ENCODE results near the gene OPRL1.
"Not testable (repeated sequence)": the region's sequence is repeated elsewhere in the genome, so short reads cannot be mapped to it uniquely, and the experiment has no call there.

Gene OPRL1

DNA sequence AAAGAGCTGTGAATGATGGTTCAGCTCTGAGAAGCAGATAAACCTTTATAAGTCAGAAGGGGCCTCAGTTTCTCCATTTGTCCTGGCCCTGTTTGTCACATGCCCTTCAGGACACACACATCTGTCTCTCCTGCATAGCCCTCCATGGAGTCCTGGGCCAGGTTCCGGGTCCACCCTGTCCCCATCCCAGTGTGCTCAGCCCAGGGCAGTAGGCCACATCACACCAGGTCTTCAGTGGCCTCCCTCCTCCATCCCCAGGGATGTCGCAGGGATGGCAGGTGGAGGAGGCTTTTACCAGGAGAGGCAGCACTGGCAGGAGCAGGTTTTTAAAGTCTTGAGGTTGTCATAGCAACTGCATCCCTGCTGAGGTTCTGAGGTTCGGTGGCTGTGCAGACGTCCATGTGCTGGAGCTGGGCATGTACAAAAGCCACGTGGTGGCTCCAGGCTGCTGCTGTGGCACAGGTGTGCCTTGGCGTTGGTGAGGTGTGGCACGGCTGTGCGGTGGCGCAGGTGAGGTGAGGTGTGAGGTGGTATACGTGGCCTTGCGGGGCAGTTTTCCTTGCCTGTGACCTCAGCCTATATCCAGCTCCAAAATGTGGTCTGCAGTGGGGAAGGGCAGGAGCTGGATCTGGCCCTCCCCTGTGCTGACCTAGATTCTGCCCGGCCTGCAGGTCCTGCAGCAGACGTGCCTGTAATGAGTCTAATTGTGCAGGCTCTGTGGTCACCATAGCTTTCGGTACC lies 35.5 kb downstream of the OPRL1 start:
- DNase-seq (ENCODE audit: low read depth), result no peak

DNA sequence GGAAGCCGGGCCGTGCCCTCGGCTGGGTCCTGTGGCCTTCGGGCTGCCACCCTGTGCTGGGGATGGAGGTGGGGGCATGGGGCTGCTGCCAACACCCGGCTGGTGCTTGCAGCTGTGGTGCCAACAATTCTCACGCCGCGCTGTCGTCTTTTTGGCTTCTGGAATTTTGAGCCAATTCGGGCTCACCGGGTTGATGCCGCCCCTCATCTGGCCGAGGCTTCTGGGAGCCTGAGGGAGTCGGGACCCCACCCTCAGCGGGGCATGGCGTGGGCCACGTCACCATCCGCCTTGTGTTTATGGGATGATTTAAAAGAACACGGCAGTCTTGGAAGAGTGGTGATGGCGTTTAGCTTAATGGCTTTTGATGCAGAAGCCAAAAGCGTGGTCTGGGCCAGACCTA lies 36.1 kb downstream of the OPRL1 start:
- no peak for DNase-seq (ENCODE audit: low read depth)

DNA sequence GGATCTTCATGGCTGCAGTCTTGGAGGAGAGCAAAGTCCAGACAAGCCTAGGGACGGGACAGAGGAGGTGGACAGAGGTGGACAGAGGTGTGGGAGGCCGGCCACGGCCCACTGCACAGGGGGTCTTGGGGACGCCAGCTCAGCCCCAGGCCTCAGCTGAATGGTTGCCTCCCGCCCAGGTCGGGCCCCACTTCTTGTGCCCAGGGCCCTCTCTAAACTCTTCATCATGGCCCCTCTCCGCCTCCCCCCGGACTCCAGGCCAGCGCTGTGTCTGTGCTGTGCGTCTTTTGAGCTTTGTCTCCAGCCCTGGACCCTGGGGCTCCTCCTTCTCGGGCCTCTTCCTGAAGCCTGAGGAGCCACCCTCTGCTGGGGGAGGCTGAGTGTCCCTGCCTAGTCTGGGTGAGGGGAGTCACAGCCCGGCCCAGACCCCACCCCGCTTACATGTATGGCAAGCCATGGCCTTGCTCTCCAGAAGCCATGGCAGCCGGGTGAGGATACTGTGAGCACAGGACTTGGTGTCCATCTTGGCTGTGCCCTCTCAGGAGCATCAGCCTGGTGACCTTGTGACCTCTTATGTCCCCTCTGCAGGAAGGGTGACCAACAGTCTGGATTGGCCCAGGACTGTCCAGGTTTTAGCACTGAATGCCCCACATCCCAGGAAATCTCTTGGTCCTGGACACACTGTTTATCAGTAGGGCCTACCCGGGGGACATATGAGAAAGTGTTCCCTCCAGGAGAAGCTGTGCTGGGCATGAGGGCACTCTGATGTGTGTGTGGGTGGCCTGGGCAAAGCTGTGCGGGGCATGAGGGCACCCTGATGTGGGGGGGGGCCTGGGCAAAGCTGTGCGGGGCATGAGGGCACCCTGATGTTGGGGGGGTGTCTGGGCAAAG lies 36.9 kb downstream of the OPRL1 start:
- DNase-seq (ENCODE audit: low read depth), result no peak

DNA sequence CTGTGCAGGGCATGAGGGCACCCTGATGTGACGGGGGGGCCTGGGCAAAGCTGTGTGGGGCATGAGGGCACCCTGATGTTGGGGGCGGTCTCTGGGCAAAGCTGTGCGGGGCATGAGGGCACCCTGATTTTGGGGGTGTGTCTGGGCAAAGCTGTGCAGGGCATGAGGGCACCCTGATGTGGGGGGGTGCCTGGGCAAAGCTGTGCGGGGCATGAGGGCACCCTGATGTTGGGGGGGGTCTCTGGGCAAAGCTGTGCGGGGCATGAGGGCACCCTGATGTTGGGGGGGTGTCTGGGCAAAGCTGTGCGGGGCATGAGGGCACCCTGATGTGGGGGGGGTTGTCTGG lies 37.5 kb downstream of the OPRL1 start:
- DNase-seq (ENCODE audit: low read depth), result not testable (repeated sequence)

DNA sequence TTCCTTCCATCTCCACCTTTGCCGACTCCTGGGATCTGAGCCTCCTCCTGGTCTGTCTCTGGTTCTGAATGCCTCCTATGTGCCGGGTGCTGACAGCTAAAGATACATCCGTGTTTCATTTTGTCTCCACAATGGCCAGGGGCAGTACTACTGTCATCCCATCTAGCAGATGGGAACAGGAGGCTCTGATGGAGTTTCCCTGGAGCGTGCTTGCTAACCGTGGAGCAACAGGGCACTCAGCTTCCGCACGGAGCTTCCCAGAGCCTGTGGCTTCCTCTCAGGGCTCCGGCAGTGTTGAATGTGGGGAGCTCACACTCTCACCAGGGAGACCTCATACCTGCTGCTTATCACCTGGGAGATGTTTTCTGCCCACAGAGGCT lies 39.4 kb downstream of the OPRL1 start:
- no peak for DNase-seq (ENCODE audit: low read depth)

DNA sequence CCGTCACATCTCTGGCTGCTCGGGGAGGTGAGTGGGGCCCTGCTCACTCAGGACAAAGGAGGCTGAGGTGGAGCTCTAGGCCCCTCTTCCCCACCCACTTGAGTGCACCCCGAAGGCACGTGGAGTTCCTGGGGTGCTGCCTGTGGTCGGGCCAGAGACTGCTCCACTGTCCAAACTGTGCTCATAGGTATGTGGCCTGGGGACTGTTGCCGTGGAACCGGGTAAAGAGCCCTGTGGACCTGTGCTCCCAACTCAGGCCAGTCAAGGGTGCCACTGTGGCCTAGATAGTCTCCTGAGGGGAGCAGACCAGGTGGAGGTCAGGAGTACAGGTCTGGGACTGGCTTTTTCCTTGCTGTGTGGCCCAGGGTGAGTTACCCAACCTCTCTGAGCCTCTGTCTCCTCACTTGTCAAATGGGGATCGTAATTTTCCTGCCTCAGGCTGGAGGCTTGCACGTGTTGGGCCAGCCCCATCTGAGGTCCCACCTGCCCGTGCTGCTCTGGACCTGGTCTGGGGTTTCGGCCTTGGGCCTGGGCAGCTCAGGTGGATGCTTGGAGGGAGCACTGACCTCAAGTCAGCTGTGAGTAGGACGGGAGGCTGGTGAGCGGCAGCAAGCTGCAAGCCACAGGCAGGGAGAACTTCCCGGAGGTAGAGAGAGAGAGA lies 39.9 kb downstream of the OPRL1 start:
- no peak for DNase-seq (ENCODE audit: low read depth)

DNA sequence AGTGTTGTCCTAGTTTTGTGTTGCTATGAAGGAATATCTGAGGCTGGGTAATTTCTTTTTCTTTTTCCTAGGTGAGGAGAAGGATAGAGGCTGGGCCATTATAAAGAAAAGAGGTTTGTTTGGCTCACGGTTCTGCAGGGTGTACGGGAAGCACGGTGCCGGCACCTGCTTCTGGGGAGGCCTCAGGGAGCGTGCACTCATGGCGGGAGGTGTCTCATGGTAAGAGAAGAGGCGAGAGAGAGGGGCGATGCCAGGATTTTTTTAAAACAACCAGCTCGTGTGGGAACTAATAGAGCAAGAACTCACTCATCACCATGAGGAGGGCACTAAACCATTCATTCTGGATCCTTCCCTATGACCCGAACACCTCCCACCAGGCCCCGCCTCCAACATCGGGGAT lies 41.7 kb downstream of the OPRL1 start:
- DNase-seq (ENCODE audit: low read depth), result no peak

DNA sequence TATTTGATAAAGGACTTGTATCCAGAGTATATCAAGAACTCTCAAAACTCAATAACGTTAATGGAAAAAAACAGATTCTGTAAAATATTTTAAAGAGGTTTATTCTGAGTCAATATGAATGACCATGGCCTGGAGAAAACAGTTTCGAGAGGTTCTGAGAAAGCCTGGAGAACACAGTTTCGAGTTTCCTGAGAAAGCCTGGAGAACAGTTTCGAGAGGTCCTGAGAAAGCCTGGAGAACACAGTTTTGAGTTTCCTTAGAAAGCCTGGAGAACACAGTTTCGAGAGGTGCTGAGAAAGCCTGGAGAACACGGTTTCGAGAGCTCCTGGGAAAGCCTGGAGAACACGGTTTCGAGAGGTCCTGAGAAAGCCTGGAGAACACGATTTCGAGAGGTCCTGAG lies 43.0 kb downstream of the OPRL1 start:
- not testable (repeated sequence) for DNase-seq (ENCODE audit: low read depth)

DNA sequence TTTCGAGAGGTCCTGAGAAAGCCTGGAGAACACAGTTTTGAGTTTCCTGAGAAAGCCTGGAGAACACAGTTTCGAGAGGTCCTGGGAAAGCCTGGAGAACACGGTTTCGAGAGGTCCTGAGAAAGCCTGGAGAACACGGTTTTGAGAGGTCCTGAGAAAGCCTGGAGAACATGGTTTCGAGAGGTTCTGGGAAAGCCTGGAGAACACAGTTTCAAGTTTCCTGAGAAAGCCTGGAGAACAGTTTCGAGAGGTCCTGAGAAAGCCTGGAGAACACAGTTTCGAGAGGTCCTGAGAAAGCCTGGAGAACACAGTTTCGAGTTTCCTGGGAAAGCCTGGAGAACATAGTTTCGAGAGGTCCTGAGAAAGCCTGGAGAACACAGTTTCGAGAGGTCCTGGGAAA lies 43.6 kb downstream of the OPRL1 start:
- DNase-seq (ENCODE audit: low read depth), result not testable (repeated sequence)

DNA sequence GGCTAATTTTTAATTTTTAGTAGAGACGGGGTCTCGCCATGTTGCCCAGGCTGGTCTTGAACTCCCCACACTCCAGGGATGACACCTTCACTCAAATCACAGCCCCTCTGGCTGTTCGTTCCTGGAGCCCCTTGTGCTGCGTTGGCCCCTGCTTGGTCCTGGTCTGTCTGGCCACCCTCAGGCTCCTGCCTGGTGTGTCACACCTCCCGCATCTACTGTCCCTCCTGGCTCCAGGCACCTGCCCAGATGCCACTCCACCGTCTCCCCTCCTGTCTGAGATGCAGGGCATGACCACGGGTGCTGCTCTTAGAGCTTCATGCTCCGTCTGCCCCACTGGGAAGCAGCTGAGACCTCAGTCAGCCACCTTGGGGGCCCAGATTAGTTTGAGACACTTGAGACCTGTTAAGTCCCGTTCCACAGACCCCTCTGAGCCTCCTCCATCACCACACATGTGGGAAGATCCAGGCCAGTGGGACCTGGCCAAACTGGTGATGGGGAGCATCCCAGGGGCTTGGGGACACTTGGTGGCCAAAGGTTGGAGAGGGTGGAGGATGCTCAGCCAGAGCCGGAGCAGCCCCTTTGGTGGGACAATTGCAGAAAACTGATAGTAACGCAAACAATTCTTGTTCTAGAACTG lies 49.4 kb downstream of the OPRL1 start:
- DNase-seq (ENCODE audit: low read depth), result no peak

DNA sequence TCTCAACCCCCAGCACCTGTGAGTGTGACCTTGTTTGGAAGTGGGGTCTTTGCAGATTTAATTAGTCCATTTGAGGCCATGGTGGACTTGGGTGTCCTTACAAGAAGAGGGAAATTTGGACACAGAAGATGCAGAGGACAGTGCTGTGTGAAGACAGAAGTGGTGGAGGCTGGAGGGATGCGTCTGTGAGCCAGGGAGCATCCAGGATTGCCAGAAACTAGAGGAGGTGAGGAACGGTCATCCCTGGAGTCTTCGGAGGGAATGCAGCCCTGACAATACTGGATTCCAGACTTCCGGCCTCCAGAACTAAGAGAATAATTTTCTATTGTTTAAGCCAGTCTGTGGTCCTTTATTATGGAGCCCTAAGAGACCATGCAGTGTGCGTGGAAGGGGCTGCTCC lies 50.4 kb downstream of the OPRL1 start:
- no peak for DNase-seq (ENCODE audit: low read depth)

DNA sequence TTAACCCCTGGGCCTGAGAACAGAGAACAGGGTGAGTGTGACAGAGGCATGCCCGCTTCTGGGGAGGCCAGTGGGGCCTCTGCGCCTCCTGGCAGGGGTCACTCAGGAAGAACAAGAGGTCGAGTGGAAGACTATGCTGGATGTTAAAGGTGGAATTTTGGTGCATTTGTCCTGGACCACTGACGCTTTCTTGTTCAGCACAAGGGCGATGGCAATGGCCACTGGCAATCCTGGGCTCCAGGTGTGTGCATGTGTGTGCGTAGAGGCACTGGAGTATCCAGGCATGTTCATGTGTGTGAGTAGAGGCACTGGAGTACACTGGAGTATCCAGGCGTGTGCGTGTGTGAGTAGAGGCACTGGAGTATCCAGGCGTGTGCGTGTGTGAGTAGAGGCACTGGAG lies 51.0 kb downstream of the OPRL1 start:
- no peak for DNase-seq (ENCODE audit: low read depth)

DNA sequence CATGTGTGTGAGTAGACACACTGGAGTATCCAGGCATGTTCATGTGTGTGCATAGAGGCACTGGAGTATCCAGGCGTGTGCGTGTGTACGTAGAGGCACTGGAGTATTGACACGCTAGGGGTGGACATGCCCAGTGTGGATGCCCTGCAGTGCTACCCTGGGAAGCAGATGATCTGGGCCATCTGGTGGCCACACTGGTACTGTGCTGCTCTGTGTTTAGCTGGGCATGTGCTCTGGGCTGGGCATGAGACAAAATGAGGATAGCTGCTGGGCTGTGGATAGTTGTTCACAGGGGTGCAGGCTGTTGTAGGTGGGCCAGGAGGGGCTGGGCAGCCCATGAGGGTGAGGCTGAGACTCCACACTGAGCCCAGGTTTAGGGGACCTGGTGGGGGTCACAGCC lies 51.5 kb downstream of the OPRL1 start:
- DNase-seq (ENCODE audit: low read depth), result peak; percentile 59

DNA sequence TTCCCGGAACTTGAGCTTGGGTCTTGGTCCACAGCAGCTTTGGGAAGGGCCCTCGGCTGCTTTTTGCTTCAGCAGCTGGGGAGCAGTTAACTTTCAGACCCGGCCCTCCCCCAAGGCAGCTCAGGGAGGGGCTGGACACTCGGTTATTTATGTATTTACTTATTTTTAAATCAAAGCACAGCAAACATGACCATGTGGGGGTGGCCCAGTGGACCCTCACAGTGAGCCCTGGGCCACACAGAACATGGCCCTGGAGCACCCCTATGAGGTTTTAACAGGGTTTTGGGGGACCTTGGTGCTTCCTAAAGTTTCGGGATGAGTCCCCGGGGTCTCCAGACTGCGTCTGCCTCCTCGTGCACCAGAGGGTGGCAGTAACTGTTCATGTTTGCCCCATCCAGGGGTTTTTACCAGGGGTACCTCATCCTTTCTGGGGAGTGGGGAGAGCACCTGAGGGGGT lies 54.1 kb downstream of the OPRL1 start:
- peak; percentile 25 for DNase-seq (ENCODE audit: low read depth)

DNA sequence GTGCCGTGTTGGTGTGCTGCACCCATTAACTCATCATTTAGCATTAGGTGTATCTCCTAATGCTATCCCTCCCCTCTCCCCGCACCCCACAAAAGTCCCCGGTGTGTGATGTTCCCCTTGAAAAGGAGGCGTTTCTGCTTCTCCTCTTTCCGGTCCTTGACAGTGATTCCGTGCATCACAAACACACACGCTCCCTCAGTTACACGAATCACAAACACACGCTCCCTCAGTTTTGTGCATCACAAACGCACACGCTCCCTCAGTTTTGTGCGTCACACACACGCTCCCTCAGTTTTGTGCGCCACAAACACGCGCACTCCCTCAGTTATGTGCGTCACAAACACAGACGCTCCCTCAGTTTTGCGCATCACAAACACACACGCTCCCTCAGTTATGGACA lies 54.9 kb downstream of the OPRL1 start:
- not testable (repeated sequence) for DNase-seq (ENCODE audit: low read depth)

DNA sequence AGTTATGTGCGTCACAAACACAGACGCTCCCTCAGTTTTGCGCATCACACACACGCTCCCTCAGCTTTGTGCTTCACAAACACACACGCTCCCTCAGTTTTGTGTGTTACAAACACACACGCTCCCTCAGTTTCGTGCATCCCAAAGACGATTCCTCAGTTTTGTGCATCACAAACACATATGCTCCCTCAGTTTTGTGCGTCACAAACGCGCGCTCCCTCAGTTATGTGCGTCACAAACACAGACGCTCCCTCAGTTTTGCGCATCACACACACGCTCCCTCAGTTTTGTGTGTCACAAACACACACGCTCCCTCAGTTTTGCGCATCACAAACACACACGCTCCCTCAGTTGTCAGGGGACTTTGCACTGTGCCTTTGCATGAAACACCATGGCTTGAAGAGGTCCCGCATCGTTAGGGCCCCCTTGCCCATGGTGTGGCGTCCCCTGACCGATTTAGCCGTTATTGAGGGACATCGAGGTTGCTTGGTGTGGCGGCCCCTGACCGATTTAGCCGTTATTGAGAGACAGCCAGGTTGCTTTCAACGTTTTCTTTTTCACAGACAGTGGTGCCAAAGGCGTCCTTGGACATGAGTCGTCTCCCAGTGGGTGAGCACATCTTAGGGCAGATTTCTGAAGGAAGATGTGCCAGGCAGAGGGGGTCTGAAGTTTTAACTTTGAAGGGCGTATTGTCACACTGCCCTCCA lies 56.3 kb downstream of the OPRL1 start:
- DNase-seq (ENCODE audit: low read depth), result no peak

DNA sequence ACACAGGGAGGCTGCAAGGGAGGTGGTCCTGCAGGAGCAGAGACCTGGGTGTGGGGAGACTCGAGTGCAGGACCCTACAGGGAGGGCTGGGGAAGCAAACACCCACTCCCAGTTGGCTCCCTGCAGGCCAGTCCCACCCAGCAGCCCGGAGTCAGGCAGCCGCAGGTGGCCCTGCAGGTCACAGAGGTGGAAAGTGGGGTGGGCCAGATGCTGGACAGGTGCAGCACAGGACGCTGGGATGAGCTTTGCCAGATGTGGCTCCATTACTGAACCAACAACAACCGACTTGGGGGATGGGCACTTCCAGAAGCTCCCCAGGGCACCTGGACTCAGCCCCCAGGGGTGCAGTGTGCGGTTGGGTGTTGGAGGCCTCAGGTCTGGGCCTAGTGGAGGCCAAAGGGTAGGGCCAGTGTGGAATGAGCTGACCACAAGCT lies 57.7 kb downstream of the OPRL1 start:
- no peak for DNase-seq (ENCODE audit: low read depth)

DNA sequence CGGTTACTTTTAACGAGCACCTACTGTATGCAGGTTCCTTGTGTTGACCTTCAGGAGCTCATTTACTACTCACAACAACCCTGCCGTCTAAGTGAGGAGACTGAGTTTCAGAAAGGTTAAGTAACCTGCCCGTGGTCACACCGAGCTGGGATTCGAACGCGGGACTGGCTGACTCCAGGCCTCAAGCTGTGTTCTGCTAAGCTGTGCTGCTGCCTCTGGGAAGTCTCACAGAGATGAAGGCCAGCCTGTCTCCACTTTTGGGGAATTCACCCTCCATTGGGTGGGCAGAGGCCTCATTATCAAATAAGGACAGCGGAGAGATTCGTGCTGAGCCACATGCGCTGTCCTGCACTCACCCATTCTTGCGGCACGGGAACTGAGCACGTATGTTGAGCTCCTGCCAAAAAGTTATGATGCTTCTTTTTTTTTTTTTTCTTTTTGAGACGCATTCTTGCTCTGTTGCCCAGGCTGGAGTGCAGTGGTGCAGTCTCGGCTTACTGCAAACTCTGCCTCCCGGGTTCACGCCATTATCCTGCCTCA lies 58.5 kb downstream of the OPRL1 start:
- DNase-seq (ENCODE audit: low read depth), result no peak

DNA sequence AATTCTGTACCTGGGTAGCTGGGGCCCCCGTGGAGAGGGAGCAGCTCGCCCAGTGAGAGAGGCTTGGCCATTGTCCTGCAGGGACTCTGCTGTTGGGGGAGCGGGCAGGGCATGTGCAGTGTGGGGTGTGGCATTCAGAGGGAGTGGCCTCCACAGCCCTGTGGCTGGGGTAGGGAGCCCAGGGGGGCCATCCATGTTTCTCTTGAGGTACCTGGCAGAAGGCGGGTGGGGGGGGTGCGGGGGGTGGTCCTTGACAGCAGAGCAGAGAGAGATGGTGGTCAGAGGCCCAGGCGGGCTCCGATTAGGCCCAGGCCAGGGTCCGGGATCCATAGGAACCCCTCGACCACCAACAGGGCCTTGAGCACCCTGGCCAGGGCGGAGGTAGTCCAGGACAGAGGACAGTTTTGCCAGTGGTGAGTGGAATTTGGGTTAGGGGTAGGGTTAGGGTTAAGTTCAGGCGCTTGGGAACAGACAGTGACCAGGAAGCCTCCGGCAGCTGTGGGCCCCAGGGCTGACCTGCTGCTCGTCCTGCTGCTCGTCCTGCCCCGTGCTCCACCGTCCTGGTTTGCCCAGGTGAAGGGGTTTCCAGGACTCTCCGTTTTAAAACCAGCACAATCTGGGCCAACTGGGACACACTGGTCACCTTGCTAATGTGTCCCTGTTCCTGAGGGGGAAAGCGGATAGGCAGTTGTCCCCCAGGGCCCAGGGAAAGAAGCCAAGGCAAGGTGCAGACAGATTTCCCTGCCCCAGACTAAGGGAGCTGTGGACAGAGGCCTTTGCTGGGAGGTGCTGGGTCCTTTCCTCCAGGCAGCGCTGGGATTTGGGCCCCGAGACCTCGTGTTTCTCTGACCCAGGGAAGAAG lies 59.5 kb downstream of the OPRL1 start:
- no peak for DNase-seq (ENCODE audit: low read depth)
